GM12864 (cell line): ENCODE data around the gene HORMAD2.

Experiments
- DNase-seq: peaks from one replicate; pipeline ENCODE4 v3.0.0-alpha.2; 2011; ENCODE audit warnings: low read depth
- H3K4me3 ChIP-seq: 2 replicates; pipeline ENCODE4 v1.5.1; 2011; ENCODE audit warnings: mild to moderate bottlenecking, low read depth, low read length, control low read depth
- TF ChIP-seq, protein P1 (sequence below): IDR thresholded peaks from 2 replicates; pipeline ENCODE4 v1.5.1; 2011; ENCODE audit warnings: low read depth, mild to moderate bottlenecking, moderate library complexity, low read length, control low read depth, inconsistent platforms; ENCODE audit errors: missing control alignments

The HORMAD2 gene

DNA sequence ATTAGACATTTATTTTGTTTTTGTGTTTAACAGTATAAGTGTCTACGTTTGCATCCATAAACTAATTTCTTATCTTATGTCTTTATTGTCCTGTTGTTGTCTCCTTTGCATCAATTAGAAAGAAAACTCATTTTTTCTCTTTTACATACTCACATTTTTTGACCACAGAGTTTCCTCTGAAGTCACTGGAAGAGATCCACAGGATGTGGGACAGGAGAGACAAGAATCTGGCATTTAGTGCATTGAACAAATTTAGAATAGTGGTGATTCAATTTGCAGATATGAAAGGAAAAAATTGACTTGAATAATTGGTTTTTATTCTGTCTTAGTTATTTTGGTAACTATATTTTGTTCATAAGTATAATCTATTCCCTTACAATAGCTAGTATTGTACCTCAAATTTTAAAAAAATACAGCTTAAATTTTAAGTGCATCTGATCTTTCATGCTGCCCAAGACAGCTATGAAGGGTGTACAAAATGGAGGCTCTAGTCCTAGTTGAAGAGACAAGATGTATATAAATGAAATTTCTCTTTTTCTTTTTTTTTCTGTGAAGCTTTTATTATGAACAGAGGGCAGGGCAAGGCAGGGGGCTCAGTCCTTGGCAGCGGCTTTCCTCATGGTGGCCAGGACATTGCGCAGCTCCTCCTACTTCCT, 24.4 kb downstream of the HORMAD2 start:
- H3K4me3 ChIP-seq = no peak overlapping the region
- TF ChIP-seq, protein P1, sequence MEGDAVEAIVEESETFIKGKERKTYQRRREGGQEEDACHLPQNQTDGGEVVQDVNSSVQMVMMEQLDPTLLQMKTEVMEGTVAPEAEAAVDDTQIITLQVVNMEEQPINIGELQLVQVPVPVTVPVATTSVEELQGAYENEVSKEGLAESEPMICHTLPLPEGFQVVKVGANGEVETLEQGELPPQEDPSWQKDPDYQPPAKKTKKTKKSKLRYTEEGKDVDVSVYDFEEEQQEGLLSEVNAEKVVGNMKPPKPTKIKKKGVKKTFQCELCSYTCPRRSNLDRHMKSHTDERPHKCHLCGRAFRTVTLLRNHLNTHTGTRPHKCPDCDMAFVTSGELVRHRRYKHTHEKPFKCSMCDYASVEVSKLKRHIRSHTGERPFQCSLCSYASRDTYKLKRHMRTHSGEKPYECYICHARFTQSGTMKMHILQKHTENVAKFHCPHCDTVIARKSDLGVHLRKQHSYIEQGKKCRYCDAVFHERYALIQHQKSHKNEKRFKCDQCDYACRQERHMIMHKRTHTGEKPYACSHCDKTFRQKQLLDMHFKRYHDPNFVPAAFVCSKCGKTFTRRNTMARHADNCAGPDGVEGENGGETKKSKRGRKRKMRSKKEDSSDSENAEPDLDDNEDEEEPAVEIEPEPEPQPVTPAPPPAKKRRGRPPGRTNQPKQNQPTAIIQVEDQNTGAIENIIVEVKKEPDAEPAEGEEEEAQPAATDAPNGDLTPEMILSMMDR = no peak

DNA sequence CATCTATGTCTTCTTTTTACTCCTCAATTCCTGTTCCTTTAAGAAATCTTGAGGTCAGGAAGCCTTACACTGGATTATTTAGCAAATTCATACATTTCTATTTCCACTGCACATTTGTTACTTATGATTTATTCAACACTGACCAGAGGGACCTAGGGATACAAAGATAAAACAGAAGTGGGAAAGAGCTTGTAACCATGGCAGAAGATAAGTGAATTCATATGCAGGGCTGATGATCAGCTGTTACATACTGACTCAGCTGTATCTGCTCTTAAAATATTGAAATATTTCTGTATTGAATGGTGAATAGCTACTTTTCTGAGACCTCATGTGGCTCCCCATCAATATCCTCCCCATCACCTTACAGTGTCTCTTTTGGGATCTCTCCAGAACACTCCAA, 25.2 kb downstream of the HORMAD2 start:
- TF ChIP-seq, protein P1 = no peak
- no peak overlapping the region for H3K4me3 ChIP-seq
- DNase-seq = no peak

More for the DNA sequence above, 24.4 kb downstream of the HORMAD2 start:
- DNase-seq = no peak

DNA sequence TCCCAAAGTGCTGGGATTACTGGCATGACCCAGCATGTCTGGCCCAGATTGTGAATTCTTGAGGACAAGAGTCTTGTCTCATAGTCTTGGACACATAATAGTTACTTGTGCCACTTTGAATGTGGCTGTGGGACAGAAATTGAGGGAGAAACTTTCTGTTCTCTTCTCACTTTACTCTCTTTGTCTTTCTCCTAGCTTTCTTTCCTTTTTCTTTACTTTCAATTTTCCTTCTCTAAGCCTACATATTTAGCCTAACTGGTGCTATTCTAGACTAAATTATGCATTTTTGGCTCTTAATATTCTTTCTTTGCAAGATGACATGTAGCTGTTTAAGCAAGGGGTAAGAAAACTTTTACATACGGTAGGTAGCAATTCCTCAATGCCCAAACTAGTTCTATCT, 33.2 kb downstream of the HORMAD2 start:
- DNase-seq = no peak
- TF ChIP-seq, protein P1 = no peak
- no peak overlapping the region for H3K4me3 ChIP-seq

DNA sequence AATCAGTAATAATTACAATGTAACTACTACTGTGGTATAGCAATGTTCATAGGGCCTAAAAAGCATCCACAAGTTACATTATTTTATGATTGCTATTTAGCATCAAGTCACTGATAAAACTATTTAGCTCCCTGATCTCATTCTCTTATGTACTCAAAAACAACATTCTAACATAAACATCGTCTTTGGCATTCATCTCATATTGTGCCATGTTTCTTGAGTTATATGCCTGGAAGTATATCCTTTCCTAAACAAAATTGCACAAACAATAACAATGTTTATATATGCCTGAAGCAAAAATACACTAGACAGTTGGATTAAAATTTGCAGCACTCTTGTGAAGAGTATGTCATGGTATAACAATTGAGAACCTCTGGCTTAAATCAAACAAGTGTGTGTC, 34.1 kb downstream of the HORMAD2 start:
- no peak for DNase-seq
- no peak overlapping the region for H3K4me3 ChIP-seq
- TF ChIP-seq, protein P1 = no peak

DNA sequence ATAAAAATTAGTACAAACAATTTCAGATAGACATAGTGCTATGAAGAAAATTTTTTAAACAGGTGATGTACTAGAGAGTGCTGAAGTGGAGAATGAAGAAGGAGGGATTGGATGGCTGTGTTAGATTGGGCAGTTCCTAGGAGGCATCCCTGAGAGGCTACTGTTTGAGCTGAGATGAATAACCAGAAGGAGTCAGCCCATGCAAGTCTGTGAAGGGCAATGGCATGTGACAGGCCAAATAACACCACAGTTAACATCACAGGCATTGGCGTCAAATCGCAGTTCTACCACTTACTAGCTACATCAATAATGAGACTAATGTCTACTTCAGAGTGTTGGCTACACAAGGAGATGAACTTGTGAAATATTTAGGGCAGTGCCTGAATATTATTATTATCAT, 35.4 kb downstream of the HORMAD2 start:
- no peak overlapping the region for H3K4me3 ChIP-seq
- no peak for DNase-seq
- TF ChIP-seq, protein P1 = no peak

DNA sequence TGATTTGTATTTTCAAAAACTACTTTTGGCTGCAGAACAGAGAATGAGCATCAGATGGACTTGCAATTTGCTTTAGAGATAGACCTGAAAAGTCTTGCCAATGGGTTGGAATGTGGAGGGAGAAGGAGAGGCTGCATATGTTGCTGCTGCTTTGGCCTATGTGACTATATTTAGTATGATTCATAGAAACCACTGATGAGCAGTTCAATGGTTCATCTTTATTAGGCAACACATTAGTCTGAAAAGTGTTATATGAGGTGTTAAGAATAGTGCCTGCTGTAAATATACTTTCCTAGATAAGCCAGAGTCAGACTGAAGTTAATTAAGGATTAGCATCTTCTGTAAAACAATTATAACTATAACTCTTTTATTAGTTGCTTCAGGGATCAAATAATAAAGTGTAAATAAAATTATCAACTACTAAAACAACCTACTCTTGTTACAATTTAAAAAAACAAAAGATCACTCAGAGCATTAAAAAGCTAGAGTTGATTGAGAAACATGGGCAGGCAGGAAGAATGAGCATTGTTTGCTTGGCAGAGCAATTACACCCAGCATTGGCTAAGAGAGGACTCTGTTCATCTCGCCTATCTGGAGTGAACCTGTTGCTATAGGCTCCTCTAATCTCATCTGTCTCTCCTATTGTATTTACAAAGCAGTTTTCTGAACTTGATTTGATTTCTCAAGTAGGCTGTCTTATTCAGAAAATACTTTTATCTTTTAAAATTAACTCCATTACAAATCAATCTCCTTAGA, 36.3 kb downstream of the HORMAD2 start:
- no peak for DNase-seq
- TF ChIP-seq, protein P1 = no peak
- no peak overlapping the region for H3K4me3 ChIP-seq
